Measurements from ENCODE around the gene PSMB9. TPM values are rescaled to one million over a fixed set of nuclear protein-coding genes. Genes with fewer than 3 reads are reported as not detected.

PSMB9 gene
- total RNA-seq, 3 donors from 2014 or later: 37.4 to 108 (median 39.0) TPM

- ATAC-seq: peak; percentile 93
- Histone ChIP-seq H3K36me3 (ENCODE audit: low read depth) (peaks cover 9% of the 10 kb centered on the region), H3K4me3 (peak within 1 kb of the TSS; percentile 66), H3K9me3 (no peaks in the 10 kb centered on the region), H3K4me1 (ENCODE audit: low read depth) (peaks cover 17% of the 10 kb centered on the region)
- intact Hi-C loops (cut with DNase I, micrococcal nuclease): no loop called here
- DNase-seq: peak; percentile 98 to 99 (median 99)
- TF ChIP-seq CTCF (IDR thresholded peaks at IDR 0.05): no peak
Measured at GRCh38 chr6:32843979-32844838, 9.8 kb upstream of the PSMB9 start, which contains the start of gene PSMB8. TSS of gene PSMB8 (minus strand) at chr6:32844047. CDS start at chr6:32843996, 51 bp downstream.

- no peak for ATAC-seq
- no peak for DNase-seq
- peaks cover 19% of the 10 kb centered on the region for H3K4me1 ChIP-seq (ENCODE audit: low read depth)
- peaks cover 9% of the 10 kb centered on the region for H3K36me3 ChIP-seq (ENCODE audit: low read depth)
- H3K9me3 ChIP-seq: no peaks in the 10 kb centered on the region
- intact Hi-C loops (cut with DNase I, micrococcal nuclease): no loop called here
- no peak for TF ChIP-seq CTCF (IDR thresholded peaks at IDR 0.05)
- peak overlapping the region; percentile 66 for H3K4me3 ChIP-seq
Measured at GRCh38 chr6:32844839-32845383, 9.1 kb upstream of the PSMB9 start.

DNA sequence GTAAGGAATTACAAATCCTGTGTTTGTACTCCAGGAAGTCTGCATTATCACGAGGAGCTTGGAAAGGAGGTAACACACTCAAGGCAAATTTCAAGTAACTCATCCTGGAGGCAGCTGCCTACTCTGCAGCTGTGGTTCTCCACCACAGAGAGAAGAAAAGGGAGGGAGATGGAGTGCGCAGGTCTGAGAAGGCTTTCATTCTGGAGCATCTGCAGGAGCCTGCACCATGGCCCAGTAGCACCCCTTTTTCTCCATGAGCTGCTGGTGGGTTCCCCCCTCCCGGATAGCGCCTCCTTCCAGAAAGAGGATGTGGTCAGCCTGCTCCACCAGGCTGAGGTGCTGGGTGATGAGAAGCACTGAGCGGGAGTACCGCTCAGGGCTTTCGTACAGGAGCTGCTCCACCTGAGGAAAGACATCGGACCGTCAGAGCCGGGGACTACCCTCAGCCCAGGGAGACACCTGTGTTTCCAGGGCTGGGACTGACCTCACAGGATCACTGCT is 8.6 kb upstream of the PSMB9 start:
- intact Hi-C loops (cut with DNase I, micrococcal nuclease): no loop called here
- peaks cover 9% of the 10 kb centered on the region for H3K36me3 ChIP-seq (ENCODE audit: low read depth)
- no peaks in the 10 kb centered on the region for H3K9me3 ChIP-seq
- no peak for TF ChIP-seq CTCF (IDR thresholded peaks at IDR 0.05)
- peak in 2 of 3 donors; percentile 50 to 76 for DNase-seq
- ATAC-seq: no peak
- H3K4me3 ChIP-seq: no peak overlapping the region
- H3K4me1 ChIP-seq (ENCODE audit: low read depth): peaks cover 20% of the 10 kb centered on the region

DNA sequence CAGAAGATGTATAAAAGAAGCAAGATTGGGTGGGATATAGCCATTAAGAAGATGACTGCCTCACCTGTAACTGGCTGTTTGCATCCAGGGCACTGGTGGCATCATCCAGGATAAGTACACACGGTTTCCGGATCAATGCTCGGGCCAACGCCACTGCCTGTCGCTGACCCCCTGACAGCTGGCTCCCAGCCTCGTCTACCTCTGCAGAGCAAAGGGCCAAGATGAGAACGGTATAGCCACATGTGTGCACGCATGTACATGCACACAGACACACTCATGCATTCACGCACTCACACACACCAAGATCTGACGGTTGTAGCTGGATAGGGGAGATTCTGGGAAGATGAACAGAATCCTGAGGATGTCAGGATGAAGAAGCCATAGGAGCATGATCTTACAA is 7.0 kb upstream of the PSMB9 start:
- intact Hi-C loops (cut with DNase I, micrococcal nuclease): no loop called here
- no peak for ATAC-seq
- no peak for DNase-seq
- Histone ChIP-seq H3K4me1 (ENCODE audit: low read depth) (peaks cover 29% of the 10 kb centered on the region), H3K36me3 (ENCODE audit: low read depth) (peaks cover 9% of the 10 kb centered on the region), H3K9me3 (no peaks in the 10 kb centered on the region), H3K4me3 (no peak overlapping the region)
- TF ChIP-seq CTCF (IDR thresholded peaks at IDR 0.05): no peak

GRCh38 chr6:32847795-32848194 is 6.2 kb upstream of the PSMB9 start:
- no peak for TF ChIP-seq CTCF (IDR thresholded peaks at IDR 0.05)

More at GRCh38 chr6:32847795-32848194, 6.2 kb upstream of the PSMB9 start:
- ATAC-seq (no peak), DNase-seq (no peak)
- H3K4me1 ChIP-seq (ENCODE audit: low read depth): peaks cover 29% of the 10 kb centered on the region
- no peak overlapping the region for H3K4me3 ChIP-seq
- intact Hi-C loops (cut with DNase I, micrococcal nuclease): no loop called here
- no peaks in the 10 kb centered on the region for H3K9me3 ChIP-seq
- H3K36me3 ChIP-seq (ENCODE audit: low read depth): peaks cover 9% of the 10 kb centered on the region

Measured in mucosa of descending colon (tissue), 3 donors.